ENCODE data around the gene BAG2. TPM values are rescaled to one million over a fixed set of nuclear protein-coding genes. Genes with fewer than 3 reads are reported as not detected.
A peak's percentile ranks its signal among the peaks of the same experiment; 100 is the strongest.

The BAG2 gene
- total RNA-seq, 1 donor from 2014 or later = 15.4 TPM

- DNase-seq (ENCODE audit: missing footprints) (no peak), ATAC-seq (no peak)
- intact Hi-C loops (cut with DNase I) = loop anchor here (2.0 to 5.0 kb wide), 3 partner anchors 50 to 144 kb away; partner anchors contain the start of genes PRIM2 and RAB23
Measured at GRCh38 chr6:57173056-57173885, 1.1 kb downstream of the BAG2 start.

GRCh38 chr6:57173886-57174510, 1.9 kb downstream of the BAG2 start:
- intact Hi-C loops (cut with DNase I) = loop anchor here (2.0 to 5.0 kb wide), 3 partner anchors 49 to 143 kb away; partner anchors contain the start of genes PRIM2 and RAB23
- DNase-seq (ENCODE audit: missing footprints) (no peak), ATAC-seq (no peak)

GRCh38 chr6:57174511-57174907, 2.4 kb downstream of the BAG2 start:
- DNase-seq (ENCODE audit: missing footprints) (no peak), ATAC-seq (no peak)
- intact Hi-C loops (cut with DNase I) = loop anchor here (5.0 kb wide), 2 partner anchors 77 to 143 kb away; partner anchors contain the start of gene PRIM2

- ATAC-seq = peak; percentile 86
- intact Hi-C loops (cut with DNase I) = no loop called here
Measured at GRCh38 chr6:57177545-57178265, 5.6 kb downstream of the BAG2 start.

GRCh38 chr6:57180596-57180995, 8.5 kb downstream of the BAG2 start:
- DNase-seq (ENCODE audit: missing footprints) = no peak
- no peak for ATAC-seq
- intact Hi-C loops (cut with DNase I) = no loop called here

More at GRCh38 chr6:57177545-57178265, 5.6 kb downstream of the BAG2 start:
- peak; percentile 65 for DNase-seq (ENCODE audit: missing footprints)

GRCh38 chr6:57182017-57182432, 9.9 kb downstream of the BAG2 start:
- intact Hi-C loops (cut with DNase I) = no loop called here
- DNase-seq (ENCODE audit: missing footprints) (no peak), ATAC-seq (no peak)

GRCh38 chr6:57183336-57183735, 11.2 kb downstream of the BAG2 start:
- DNase-seq (ENCODE audit: missing footprints) (no peak), ATAC-seq (no peak)
- intact Hi-C loops (cut with DNase I) = no loop called here

GRCh38 chr6:57190140-57190539, 18.0 kb downstream of the BAG2 start:
- ATAC-seq = no peak
- no peak for DNase-seq (ENCODE audit: missing footprints)
- intact Hi-C loops (cut with DNase I) = no loop called here

GRCh38 chr6:57193177-57193576, 21.1 kb downstream of the BAG2 start:
- DNase-seq (ENCODE audit: missing footprints) (no peak), ATAC-seq (peak; percentile 76)
- intact Hi-C loops (cut with DNase I) = no loop called here

- intact Hi-C loops (cut with DNase I) = no loop called here
- DNase-seq (ENCODE audit: missing footprints) (no peak), ATAC-seq (peak; percentile 70)
Measured at GRCh38 chr6:57195457-57195856, 23.3 kb downstream of the BAG2 start.

GRCh38 chr6:57198926-57199636, 27.0 kb downstream of the BAG2 start:
- DNase-seq (ENCODE audit: missing footprints) (no peak), ATAC-seq (peak; percentile 16)
- intact Hi-C loops (cut with DNase I) = no loop called here

- DNase-seq (ENCODE audit: missing footprints) = no peak
- no peak for ATAC-seq
- intact Hi-C loops (cut with DNase I) = no loop called here
Measured at GRCh38 chr6:57201718-57202117, 29.6 kb downstream of the BAG2 start.

- ATAC-seq (no peak), DNase-seq (ENCODE audit: missing footprints) (no peak)
- intact Hi-C loops (cut with DNase I) = no loop called here
Measured at GRCh38 chr6:57205550-57206328, 33.6 kb downstream of the BAG2 start.

GRCh38 chr6:57207141-57207540, 35.0 kb downstream of the BAG2 start:
- ATAC-seq (no peak), DNase-seq (ENCODE audit: missing footprints) (no peak)
- intact Hi-C loops (cut with DNase I) = no loop called here

- intact Hi-C loops (cut with DNase I) = no loop called here
- ATAC-seq (no peak), DNase-seq (ENCODE audit: missing footprints) (no peak)
Measured at GRCh38 chr6:57207872-57208271, 35.7 kb downstream of the BAG2 start.

GRCh38 chr6:57209030-57209429, 36.9 kb downstream of the BAG2 start:
- no peak for ATAC-seq
- no peak for DNase-seq (ENCODE audit: missing footprints)
- intact Hi-C loops (cut with DNase I) = no loop called here

- ATAC-seq = no peak
Measured at GRCh38 chr6:57210060-57210459, 37.9 kb downstream of the BAG2 start.

GRCh38 chr6:57215260-57215659, 43.1 kb downstream of the BAG2 start:
- intact Hi-C loops (cut with DNase I) = no loop called here
- no peak for ATAC-seq
- no peak for DNase-seq (ENCODE audit: missing footprints)

More at GRCh38 chr6:57210060-57210459, 37.9 kb downstream of the BAG2 start:
- intact Hi-C loops (cut with DNase I) = no loop called here
- no peak for DNase-seq (ENCODE audit: missing footprints)

All from Right ventricle myocardium inferior (tissue), 1 donor.